GM21528 (cell line): Measurements from ENCODE around the gene KCTD3.
A peak's percentile ranks its signal among the peaks of the same experiment; 100 is the strongest.

Experiments used
- ATAC-seq: cut with Tn5 transposase; IDR thresholded peaks from one replicate; pipeline ENCODE4 v1.9.1; 2021; ENCODE audit warnings: mild to moderate bottlenecking, moderate library complexity; ENCODE audit not compliant: unreplicated experiment, low FRiP score

The KCTD3 gene

GRCh38 chr1:215555531-215555930, 11.6 kb upstream of the KCTD3 start:
- no peak for ATAC-seq

GRCh38 chr1:215556996-215557395, 10.1 kb upstream of the KCTD3 start:
- no peak for ATAC-seq

DNA sequence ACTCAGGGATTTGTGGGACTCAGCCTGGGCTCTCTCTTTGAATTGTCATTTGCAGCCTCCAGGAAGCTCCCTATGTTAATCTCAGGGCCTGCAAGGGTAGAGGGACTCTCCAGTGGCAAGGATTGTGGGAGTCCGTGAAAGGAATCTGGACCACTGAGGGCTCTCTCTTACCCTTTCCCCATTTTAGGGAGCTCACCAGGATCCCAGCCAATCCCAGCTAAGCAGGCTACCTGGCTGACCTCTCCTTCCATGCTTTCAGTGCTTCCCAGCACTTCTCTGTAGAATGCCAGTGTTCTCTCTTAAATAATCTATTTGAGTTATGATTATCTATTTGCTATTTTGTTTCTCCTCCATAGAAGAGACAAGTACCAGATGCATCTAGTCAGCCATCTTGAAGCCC, 9.6 kb upstream of the KCTD3 start:
- no peak for ATAC-seq

DNA sequence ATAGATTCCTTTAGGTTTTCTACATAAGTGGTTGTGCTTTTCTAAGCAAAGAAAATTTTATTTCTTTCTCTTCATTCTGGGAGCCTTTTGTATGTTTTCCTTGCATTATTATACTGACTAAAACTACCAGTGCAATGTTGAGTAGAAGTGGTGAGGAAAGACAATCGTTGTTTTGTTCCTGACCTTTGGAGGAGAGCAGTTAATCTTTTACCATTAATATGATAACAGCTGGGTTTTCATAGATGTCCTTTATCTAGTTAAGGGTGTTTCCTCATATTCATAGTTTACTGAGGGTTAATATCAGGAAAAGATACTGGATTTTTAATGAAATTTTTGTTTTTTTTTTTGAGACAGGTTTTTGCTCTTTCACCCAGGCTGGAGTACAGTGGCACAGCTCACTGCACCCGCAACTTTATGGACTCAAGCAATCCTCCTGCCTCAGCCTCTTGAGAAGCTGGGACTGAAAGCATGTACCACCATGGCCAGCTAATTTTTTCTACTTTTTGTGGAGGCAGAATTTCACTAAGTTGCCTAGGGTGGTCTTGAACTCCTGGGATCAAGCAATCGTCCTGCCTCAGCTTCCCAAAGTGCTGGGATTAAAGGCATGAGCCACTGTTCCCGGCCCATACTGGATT, 9.0 kb upstream of the KCTD3 start:
- ATAC-seq = no peak

GRCh38 chr1:215567491-215568298, 591 bp downstream of the KCTD3 start:
- ATAC-seq = peak; percentile 69

GRCh38 chr1:215568299-215568692, 1.2 kb downstream of the KCTD3 start:
- ATAC-seq = peak; percentile 1

DNA sequence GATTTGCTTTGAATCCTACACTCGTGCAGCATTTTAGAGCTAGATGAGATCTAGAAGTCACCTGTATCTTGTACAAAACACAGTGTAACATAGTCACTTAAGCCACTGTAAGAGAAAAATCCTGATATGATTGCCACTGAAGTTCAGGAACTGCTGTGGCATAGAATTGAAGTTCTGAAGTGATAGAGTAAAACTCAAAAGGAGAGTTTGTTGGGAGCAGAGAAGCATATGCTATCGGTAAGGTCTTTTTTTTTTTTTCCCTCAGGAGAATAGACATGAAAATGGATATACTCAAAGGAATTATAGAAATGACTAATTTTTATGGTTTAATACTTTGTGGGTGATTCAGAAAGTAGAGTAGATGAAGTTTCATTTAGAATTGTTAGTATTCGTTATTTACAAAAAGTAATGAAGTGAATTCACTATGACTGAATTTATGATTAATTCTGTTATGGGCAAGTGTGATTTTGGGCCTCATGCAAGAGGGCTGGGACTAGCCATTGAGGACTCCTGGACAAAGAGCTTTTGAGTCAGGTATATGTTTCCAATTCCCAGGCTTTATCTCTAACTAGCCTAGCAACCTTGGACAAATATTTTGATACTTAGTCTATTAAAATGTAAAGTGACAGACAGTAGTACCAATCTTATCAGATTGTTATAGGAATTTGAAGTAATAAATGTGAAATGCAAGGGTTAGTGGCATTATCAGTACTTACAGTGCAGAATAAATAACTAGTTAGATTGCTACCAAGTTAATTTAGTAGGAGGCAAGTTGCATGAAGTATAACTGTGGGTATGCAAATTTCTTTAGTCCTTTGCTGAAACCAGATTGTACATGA, 3.1 kb downstream of the KCTD3 start:
- ATAC-seq = no peak

DNA sequence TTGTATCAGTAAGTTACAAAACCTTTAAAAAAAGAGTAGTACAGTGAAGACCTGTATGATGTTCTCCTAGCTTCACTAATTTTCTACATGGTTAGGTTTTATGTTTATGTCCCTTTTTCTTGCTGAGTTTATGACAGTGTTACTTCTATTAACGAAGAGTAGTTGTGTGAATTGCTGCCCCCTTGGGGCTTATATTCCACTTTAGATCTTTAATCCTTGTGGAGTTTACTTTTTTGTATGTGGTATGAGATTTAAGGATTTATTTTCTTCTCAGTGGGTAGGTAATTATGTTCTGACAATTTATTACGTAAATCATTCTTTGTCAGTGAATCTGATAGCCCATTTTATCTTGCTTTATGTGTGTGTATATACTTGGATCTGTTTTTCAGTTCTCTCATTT, 14.8 kb downstream of the KCTD3 start:
- ATAC-seq = no peak

- ATAC-seq = no peak
These were observed 16.2 kb downstream of the KCTD3 start for GRCh38 chr1:215583185-215583749.

GRCh38 chr1:215584389-215584788, 17.3 kb downstream of the KCTD3 start:
- ATAC-seq = no peak

DNA sequence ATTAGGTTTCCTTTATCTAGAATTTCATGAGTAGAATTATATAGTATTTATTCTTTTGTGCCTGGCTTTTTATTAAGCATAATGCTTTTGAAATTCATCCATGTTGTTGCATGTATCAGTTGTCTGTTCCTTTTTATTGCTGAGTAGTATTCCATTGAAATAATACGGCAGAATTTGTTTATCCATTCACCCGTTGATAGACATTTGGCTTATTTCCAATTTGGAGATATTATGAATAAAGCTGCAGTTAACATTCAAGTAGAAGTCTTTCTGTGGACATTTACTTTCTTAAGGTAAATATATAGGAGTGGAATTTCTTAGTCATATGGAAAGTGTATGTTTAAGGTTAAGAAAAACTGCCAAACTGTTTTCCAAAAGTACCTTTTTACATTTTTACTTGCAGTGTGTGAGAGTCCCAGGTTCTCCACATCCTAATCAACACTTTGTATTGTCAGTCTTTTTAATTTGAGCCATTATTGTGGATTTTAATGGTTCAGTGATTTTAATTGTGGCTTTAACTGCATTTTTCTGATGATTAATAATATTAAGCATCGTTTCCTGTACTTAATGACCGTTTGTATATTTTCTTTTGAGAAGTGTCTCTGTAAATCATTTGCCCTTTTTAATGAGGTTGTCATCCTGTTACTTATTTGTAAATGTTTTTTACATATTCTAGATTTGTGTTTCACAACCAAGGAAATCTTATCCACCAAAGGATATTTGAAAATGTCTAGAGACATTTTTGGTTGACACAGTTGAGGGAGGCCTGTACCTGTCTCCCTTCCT, 22.7 kb downstream of the KCTD3 start:
- no peak for ATAC-seq

- ATAC-seq = no peak
These were observed 23.8 kb downstream of the KCTD3 start for GRCh38 chr1:215590779-215591491.

DNA sequence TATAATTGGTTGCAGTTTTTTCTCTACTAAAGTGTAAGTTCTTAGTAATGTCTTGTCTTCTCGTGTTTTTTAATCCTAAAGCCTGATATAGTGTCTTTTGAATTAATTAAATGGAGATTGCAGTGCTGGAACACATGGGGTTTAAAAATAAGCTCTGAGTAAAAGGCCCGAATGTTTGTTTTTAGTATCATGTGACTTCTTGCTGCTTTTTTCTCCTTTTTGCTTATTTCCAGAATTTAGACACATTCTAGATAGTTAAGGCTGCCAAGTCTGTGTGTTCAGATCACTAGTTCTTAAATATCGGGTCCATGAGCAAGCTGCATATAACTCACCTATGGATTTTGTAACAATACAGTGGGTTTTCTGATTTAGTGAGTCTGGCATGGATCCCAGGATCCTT, 27.5 kb downstream of the KCTD3 start:
- no peak for ATAC-seq

- no peak for ATAC-seq
These were observed 28.1 kb downstream of the KCTD3 start for GRCh38 chr1:215595231-215595630.

DNA sequence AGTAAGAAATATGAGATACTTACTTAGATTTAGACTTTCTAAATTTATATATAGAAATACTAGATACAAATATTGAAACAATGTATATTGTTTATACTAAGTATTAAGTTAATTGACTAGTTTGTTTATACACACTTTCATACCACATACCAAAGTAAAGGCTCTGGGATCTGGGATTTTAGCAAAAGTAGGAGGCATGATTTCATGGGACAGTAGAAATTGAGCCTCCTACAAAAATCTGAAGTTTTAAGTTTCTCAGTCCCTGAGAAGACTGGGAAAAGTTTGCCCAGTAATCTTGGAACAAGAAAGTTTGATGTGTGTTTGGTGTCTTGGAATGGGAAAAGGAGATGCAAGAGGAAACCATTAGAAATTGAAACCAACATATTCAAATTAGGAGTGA, 30.9 kb downstream of the KCTD3 start:
- no peak for ATAC-seq

DNA sequence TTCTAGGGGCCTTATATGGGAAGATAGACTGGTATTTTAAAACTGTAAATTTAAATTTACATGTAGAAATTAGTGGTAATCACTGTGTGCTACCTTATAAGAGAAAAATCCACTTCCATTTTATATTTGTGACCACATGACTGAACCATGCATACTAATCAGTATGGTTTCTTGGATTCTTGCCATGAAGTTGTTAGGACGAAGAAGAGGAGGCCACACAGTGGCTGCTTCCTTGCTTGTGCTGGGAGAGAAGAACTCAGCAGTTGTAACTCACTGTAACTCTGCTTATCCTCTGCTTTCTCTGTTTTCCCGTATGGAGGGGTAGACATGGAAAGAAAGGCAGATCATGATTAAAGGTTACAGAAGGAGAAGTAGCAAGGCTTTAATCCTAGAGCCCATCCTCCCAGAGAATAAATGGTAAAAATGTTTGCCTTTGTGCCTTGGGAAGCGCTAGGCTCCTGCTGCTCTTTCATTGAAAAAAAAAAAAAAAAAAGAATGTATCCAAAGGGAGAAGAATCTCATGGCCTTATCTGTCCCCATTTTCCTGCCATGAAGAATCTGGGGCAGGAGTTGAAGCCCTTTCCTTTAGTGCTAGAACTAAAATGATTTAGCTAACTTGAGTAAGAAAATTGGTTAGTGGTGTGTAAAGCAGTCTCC, 32.4 kb downstream of the KCTD3 start:
- ATAC-seq = no peak

DNA sequence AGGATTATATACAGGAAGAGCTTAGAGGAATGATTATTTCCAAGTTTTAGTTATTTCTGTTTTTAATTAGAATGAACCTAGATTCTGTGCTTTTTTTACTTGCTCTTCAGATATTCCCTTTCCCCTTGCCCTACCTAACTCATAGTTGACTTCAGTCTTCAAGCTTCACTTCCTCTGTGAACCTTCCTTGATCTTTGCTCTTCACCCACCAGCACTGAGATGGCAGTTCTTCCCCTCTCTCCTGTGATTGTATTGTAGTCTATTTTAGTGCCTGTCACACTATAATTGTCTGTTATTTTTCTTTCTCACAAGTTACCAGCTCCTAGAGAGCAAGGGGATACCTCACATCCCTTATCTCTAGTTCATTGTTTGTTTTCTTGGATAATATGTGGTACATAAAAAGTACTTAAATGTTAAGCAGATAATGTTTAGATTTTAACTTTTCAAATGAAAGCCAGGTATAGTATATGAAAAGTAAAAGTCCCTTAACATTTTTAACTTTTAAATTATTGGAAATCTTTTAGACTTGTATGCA, 33.2 kb downstream of the KCTD3 start:
- ATAC-seq = no peak

- no peak for ATAC-seq
These were observed 33.8 kb downstream of the KCTD3 start for GRCh38 chr1:215600867-215601266.

GRCh38 chr1:215601276-215601675, 34.2 kb downstream of the KCTD3 start:
- ATAC-seq = no peak
